Measurements from ENCODE around the gene MT2A. TPM values are rescaled to one million over a fixed set of nuclear protein-coding genes. Genes with fewer than 3 reads are reported as not detected.

Gene MT2A
- total RNA-seq, 1 experiment from 2014 or later = 15.0 TPM

- in situ Hi-C loops (cut with HindIII; ENCODE audit: low pct_unique_long_range_greater_than_20kb, low sequenced_read_pairs) = no loop called here
Measured at GRCh38 chr16:56647641-56648431, 39.5 kb downstream of the MT2A start.

GRCh38 chr16:56649271-56649670 lies 40.9 kb downstream of the MT2A start:
- DNase-seq (ENCODE audit: low read depth, low spot score) = no peak
- in situ Hi-C loops (cut with HindIII; ENCODE audit: low pct_unique_long_range_greater_than_20kb, low sequenced_read_pairs) = no loop called here

More at GRCh38 chr16:56647641-56648431, 39.5 kb downstream of the MT2A start:
- DNase-seq (ENCODE audit: low read depth, low spot score) = no peak

DNA sequence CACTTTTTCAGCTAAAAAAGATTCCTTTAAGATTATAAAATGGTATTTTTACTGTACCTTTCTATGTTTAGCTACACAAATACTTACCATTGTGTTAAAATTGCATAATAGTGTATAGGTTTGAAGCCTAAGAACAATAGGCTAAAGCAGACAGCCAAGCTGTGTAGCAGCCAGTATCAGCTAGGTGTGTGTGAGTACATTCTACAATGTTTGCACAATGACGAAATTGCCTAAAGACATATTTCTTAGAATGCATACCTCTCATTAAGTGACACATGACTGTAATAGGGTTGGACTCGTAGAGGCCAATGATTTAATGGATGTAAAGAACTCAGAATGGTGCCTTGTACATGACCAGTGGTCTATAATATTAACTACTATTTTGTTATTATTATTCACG lies 41.4 kb downstream of the MT2A start:
- DNase-seq (ENCODE audit: low read depth, low spot score) = no peak
- in situ Hi-C loops (cut with HindIII; ENCODE audit: low pct_unique_long_range_greater_than_20kb, low sequenced_read_pairs) = no loop called here

DNA sequence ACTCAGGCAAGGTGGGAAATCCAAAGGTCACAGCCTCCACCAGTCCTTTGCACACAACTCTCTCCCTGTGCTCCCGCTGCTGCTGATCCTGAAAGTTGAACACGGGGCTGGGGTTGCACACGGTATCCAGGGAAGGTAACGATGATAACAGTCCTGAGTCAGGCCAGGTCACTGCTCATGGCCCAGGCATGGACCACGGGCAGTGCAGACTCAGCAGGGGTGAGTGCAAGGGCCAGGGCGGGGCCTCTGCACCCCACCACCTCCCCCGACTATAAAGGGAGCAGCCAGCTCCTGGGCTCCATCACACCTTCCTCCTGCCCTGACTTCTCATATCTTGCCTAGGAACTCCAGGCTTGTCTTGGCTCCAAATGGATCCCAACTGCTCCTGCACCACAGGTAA lies 43.2 kb downstream of the MT2A start, which contains the start of gene MT1B:
TSS of gene MT1B (plus strand) at position 301 of the 400 bp plus-strand sequence. CDS start at position 369, 68 bp downstream.
- in situ Hi-C loops (cut with HindIII; ENCODE audit: low pct_unique_long_range_greater_than_20kb, low sequenced_read_pairs) = no loop called here
- DNase-seq (ENCODE audit: low read depth, low spot score) = no peak

DNA sequence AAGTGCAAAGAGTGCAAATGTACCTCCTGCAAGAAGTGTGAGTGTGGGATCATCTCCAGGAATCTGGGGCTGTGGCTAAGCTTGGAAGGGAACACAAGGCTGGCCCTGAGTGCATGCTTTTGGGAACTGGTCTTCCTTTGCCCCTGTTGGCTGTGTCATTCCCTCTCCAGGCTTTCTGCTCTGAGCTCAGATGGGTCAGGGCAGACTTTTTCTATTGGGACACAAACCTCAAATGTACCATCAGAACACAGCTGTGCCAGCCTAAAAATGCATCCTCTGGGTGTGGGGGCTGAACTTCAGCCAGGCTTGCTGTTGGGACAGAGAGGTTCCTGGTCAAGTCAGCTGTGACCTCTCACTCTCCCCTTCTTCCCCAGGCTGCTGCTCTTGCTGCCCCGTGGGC lies 44.2 kb downstream of the MT2A start:
- DNase-seq (ENCODE audit: low read depth, low spot score) = no peak
- in situ Hi-C loops (cut with HindIII; ENCODE audit: low pct_unique_long_range_greater_than_20kb, low sequenced_read_pairs) = no loop called here

- in situ Hi-C loops (cut with HindIII; ENCODE audit: low pct_unique_long_range_greater_than_20kb, low sequenced_read_pairs) = no loop called here
- DNase-seq (ENCODE audit: low read depth, low spot score) = no peak
Measured at GRCh38 chr16:56653218-56653617, 44.8 kb downstream of the MT2A start.

- in situ Hi-C loops (cut with HindIII; ENCODE audit: low pct_unique_long_range_greater_than_20kb, low sequenced_read_pairs) = no loop called here
- DNase-seq (ENCODE audit: low read depth, low spot score) = peak; percentile 37
Measured at GRCh38 chr16:56657555-56658326, 49.4 kb downstream of the MT2A start, which contains the start of gene MT1F. TSS of gene MT1F (plus strand) at chr16:56657959. CDS start at chr16:56658059, 100 bp downstream.

- DNase-seq (ENCODE audit: low read depth, low spot score) = no peak
- in situ Hi-C loops (cut with HindIII; ENCODE audit: low pct_unique_long_range_greater_than_20kb, low sequenced_read_pairs) = no loop called here
Measured at GRCh38 chr16:56658327-56658875, 50.0 kb downstream of the MT2A start.

Other genes with a start within 250 kb of the MT2A start
- gene AMFR, start 183.0 kb upstream of the MT2A start, total RNA-seq (2014; rRNA removed; shearing (Covaris generic)) = 122 and 126 TPM in 2 replicates
- 72.7 and 83.5 TPM in 2 replicates for gene NUDT21, start 157.3 kb upstream of the MT2A start, total RNA-seq (2014; rRNA removed; shearing (Covaris generic))
- 92.6 and 95.1 TPM in 2 replicates for gene OGFOD1, start 157.0 kb upstream of the MT2A start, total RNA-seq (2014; rRNA removed; shearing (Covaris generic))
- 22.8 and 28.3 TPM in 2 replicates for gene BBS2, start 88.6 kb upstream of the MT2A start, total RNA-seq (2014; rRNA removed; shearing (Covaris generic))
- gene MT4, start 43.5 kb upstream of the MT2A start, total RNA-seq (2014; rRNA removed; shearing (Covaris generic)) = not detected in 2 replicates
- not detected in 2 replicates for gene MT3, start 19.1 kb upstream of the MT2A start, total RNA-seq (2014; rRNA removed; shearing (Covaris generic))
- not detected in 2 replicates for gene MT1E, start 17.2 kb downstream of the MT2A start, total RNA-seq (2014; rRNA removed; shearing (Covaris generic))
- gene MT1M, start 24.1 kb downstream of the MT2A start, total RNA-seq (2014; rRNA removed; shearing (Covaris generic)) = not detected in 2 replicates
- gene MT1A, start 30.1 kb downstream of the MT2A start, total RNA-seq (2014; rRNA removed; shearing (Covaris generic)) = not detected in 2 replicates
- not detected in 2 replicates for gene MT1B, start 43.3 kb downstream of the MT2A start, total RNA-seq (2014; rRNA removed; shearing (Covaris generic))
- gene MT1F, start 49.4 kb downstream of the MT2A start, total RNA-seq (2014; rRNA removed; shearing (Covaris generic)) = 0.24 TPM in 1 of 2 replicates, not detected in the other
- gene MT1G, start 59.5 kb downstream of the MT2A start, total RNA-seq (2014; rRNA removed; shearing (Covaris generic)) = not detected in 2 replicates
- gene MT1H, start 61.2 kb downstream of the MT2A start, total RNA-seq (2014; rRNA removed; shearing (Covaris generic)) = not detected in 2 replicates
- gene MT1X, start 73.9 kb downstream of the MT2A start, total RNA-seq (2014; rRNA removed; shearing (Covaris generic)) = 17.2 and 17.8 TPM in 2 replicates
- gene NUP93, start 121.5 kb downstream of the MT2A start, total RNA-seq (2014; rRNA removed; shearing (Covaris generic)) = 132 and 134 TPM in 2 replicates